ENCODE results near the gene TMEFF1.

Gene TMEFF1

GRCh38 chr9:100589582-100589981, 116.6 kb downstream of the TMEFF1 start:
- Histone ChIP-seq H3K4me1 (ENCODE audit: insufficient read depth, low read length, severe bottlenecking) (peaks cover 9% of the 10 kb centered on the region), H2AFZ (ENCODE audit: low read length) (no peak overlapping the region), H3K9me3 (ENCODE audit: low read length) (no peaks in the 10 kb centered on the region), H3K79me2 (ENCODE audit: insufficient read depth, low read length) (no peaks in the 10 kb centered on the region), H4K20me1 (ENCODE audit: insufficient read depth, low read length) (no peaks in the 10 kb centered on the region), H3F3A (ENCODE audit: insufficient read depth, low read length) (no peaks in the 10 kb centered on the region), H3K27ac (ENCODE audit: low read depth, low read length, poor library complexity, severe bottlenecking) (no peak overlapping the region), H3K9ac (ENCODE audit: low read length) (no peak overlapping the region), H3K4me3 (ENCODE audit: low read depth, low read length, poor library complexity, severe bottlenecking) (no peak overlapping the region), H3K4me2 (ENCODE audit: low read length) (no peak overlapping the region), H3K36me3 (ENCODE audit: insufficient read depth, low read length) (no peaks in the 10 kb centered on the region), H3K27me3 (ENCODE audit: insufficient read depth, low read length) (no peaks in the 10 kb centered on the region), H3K9me2 (ENCODE audit: low read depth, low read length) (no peaks in the 10 kb centered on the region)
- TF ChIP-seq, protein P1, sequence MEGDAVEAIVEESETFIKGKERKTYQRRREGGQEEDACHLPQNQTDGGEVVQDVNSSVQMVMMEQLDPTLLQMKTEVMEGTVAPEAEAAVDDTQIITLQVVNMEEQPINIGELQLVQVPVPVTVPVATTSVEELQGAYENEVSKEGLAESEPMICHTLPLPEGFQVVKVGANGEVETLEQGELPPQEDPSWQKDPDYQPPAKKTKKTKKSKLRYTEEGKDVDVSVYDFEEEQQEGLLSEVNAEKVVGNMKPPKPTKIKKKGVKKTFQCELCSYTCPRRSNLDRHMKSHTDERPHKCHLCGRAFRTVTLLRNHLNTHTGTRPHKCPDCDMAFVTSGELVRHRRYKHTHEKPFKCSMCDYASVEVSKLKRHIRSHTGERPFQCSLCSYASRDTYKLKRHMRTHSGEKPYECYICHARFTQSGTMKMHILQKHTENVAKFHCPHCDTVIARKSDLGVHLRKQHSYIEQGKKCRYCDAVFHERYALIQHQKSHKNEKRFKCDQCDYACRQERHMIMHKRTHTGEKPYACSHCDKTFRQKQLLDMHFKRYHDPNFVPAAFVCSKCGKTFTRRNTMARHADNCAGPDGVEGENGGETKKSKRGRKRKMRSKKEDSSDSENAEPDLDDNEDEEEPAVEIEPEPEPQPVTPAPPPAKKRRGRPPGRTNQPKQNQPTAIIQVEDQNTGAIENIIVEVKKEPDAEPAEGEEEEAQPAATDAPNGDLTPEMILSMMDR (IDR thresholded peaks at IDR 0.05; ENCODE audit: low read length), result no peak
- no peak for TF ChIP-seq EZH2 (IDR thresholded peaks at IDR 0.05; ENCODE audit: borderline replicate concordance, low read length)

- no peak overlapping the region for H3K4me3 ChIP-seq (ENCODE audit: low read depth, low read length, poor library complexity, severe bottlenecking)
- H3K27ac ChIP-seq (ENCODE audit: low read depth, low read length, poor library complexity, severe bottlenecking), result no peak overlapping the region
- H3F3A ChIP-seq (ENCODE audit: insufficient read depth, low read length), result no peaks in the 10 kb centered on the region
- H3K4me2 ChIP-seq (ENCODE audit: low read length), result no peak overlapping the region
- peaks cover 9% of the 10 kb centered on the region for H3K4me1 ChIP-seq (ENCODE audit: insufficient read depth, low read length, severe bottlenecking)
- H3K9me2 ChIP-seq (ENCODE audit: low read depth, low read length), result no peaks in the 10 kb centered on the region
- no peaks in the 10 kb centered on the region for H3K79me2 ChIP-seq (ENCODE audit: insufficient read depth, low read length)
- H3K27me3 ChIP-seq (ENCODE audit: insufficient read depth, low read length), result no peaks in the 10 kb centered on the region
- TF ChIP-seq, protein P1 (IDR thresholded peaks at IDR 0.05; ENCODE audit: low read length), result no peak
- TF ChIP-seq EZH2 (IDR thresholded peaks at IDR 0.05; ENCODE audit: borderline replicate concordance, low read length), result no peak
- H4K20me1 ChIP-seq (ENCODE audit: insufficient read depth, low read length), result no peaks in the 10 kb centered on the region
- H3K36me3 ChIP-seq (ENCODE audit: insufficient read depth, low read length), result no peaks in the 10 kb centered on the region
- H3K9ac ChIP-seq (ENCODE audit: low read length), result no peak overlapping the region
- no peaks in the 10 kb centered on the region for H3K9me3 ChIP-seq (ENCODE audit: low read length)
- H2AFZ ChIP-seq (ENCODE audit: low read length), result no peak overlapping the region
Observed at GRCh38 chr9:100590481-100590880, 117.5 kb downstream of the TMEFF1 start.

- TF ChIP-seq EZH2 (IDR thresholded peaks at IDR 0.05; ENCODE audit: borderline replicate concordance, low read length), result no peak
- TF ChIP-seq, protein P1 (IDR thresholded peaks at IDR 0.05; ENCODE audit: low read length), result no peak
- H2AFZ ChIP-seq (ENCODE audit: low read length), result no peak overlapping the region
- no peaks in the 10 kb centered on the region for H3K36me3 ChIP-seq (ENCODE audit: insufficient read depth, low read length)
- H3K79me2 ChIP-seq (ENCODE audit: insufficient read depth, low read length), result no peaks in the 10 kb centered on the region
- no peak overlapping the region for H3K4me3 ChIP-seq (ENCODE audit: low read depth, low read length, poor library complexity, severe bottlenecking)
- H3K4me2 ChIP-seq (ENCODE audit: low read length), result no peak overlapping the region
- H3K9me3 ChIP-seq (ENCODE audit: low read length), result no peaks in the 10 kb centered on the region
- H3K4me1 ChIP-seq (ENCODE audit: insufficient read depth, low read length, severe bottlenecking), result peaks cover 2% of the 10 kb centered on the region
- no peaks in the 10 kb centered on the region for H3K9me2 ChIP-seq (ENCODE audit: low read depth, low read length)
- no peaks in the 10 kb centered on the region for H3K27me3 ChIP-seq (ENCODE audit: insufficient read depth, low read length)
- no peaks in the 10 kb centered on the region for H4K20me1 ChIP-seq (ENCODE audit: insufficient read depth, low read length)
- H3K9ac ChIP-seq (ENCODE audit: low read length), result no peak overlapping the region
- no peak overlapping the region for H3K27ac ChIP-seq (ENCODE audit: low read depth, low read length, poor library complexity, severe bottlenecking)
- H3F3A ChIP-seq (ENCODE audit: insufficient read depth, low read length), result no peaks in the 10 kb centered on the region
Observed at GRCh38 chr9:100591139-100591538, 118.2 kb downstream of the TMEFF1 start.

All from OCI-LY1 (cell line).